HG02610 (cell line): Measurements from ENCODE around the gene RFC4.
A peak's percentile ranks its signal among the peaks of the same experiment; 100 is the strongest.
"Not testable (repeated sequence)": the region's sequence is repeated elsewhere in the genome, so short reads cannot be mapped to it uniquely, and the experiment has no call there.

Experiments
- ATAC-seq: cut with Tn5 transposase; IDR thresholded peaks from one replicate; pipeline ENCODE4 v1.9.1; 2021; ENCODE audit warnings: mild to moderate bottlenecking, moderate library complexity; ENCODE audit not compliant: unreplicated experiment

Gene RFC4

GRCh38 chr3:186806089-186807055, at the start of gene RFC4:
TSS of gene RFC4 (minus strand) at chr3:186806482. CDS start at chr3:186804713, 1,769 bp downstream.
- ATAC-seq: peak; percentile 93

GRCh38 chr3:186854954-186855353, 48.7 kb upstream of the RFC4 start:
- ATAC-seq: no peak

GRCh38 chr3:186854146-186854545, 47.9 kb upstream of the RFC4 start:
- no peak for ATAC-seq

GRCh38 chr3:186852994-186853393, 46.7 kb upstream of the RFC4 start:
- no peak for ATAC-seq

GRCh38 chr3:186851835-186852234, 45.6 kb upstream of the RFC4 start:
- not testable (repeated sequence) for ATAC-seq

GRCh38 chr3:186849374-186849975, 43.2 kb upstream of the RFC4 start:
- no peak for ATAC-seq

GRCh38 chr3:186847437-186847836, 41.2 kb upstream of the RFC4 start:
- ATAC-seq: no peak

GRCh38 chr3:186845756-186846155, 39.5 kb upstream of the RFC4 start:
- no peak for ATAC-seq

GRCh38 chr3:186844908-186845307, 38.6 kb upstream of the RFC4 start:
- ATAC-seq: no peak

- no peak for ATAC-seq
These were observed 36.8 kb upstream of the RFC4 start for GRCh38 chr3:186843039-186843432.

GRCh38 chr3:186842426-186843038, 36.2 kb upstream of the RFC4 start, which contains the start of gene ADIPOQ:
TSS of gene ADIPOQ (plus strand) at chr3:186842710. CDS start at chr3:186853059, 10,349 bp downstream.
- no peak for ATAC-seq

GRCh38 chr3:186841620-186842019, 35.3 kb upstream of the RFC4 start:
- ATAC-seq: no peak

GRCh38 chr3:186839874-186840641, 33.8 kb upstream of the RFC4 start:
- ATAC-seq: no peak

- no peak for ATAC-seq
These were observed 26.0 kb upstream of the RFC4 start for GRCh38 chr3:186832276-186832675.

- ATAC-seq: no peak
These were observed 25.5 kb upstream of the RFC4 start for GRCh38 chr3:186831798-186832197.

GRCh38 chr3:186828340-186828739, 22.1 kb upstream of the RFC4 start:
- no peak for ATAC-seq

- ATAC-seq: peak; percentile 91
These were observed 20.9 kb upstream of the RFC4 start for GRCh38 chr3:186826976-186827857.

- ATAC-seq: no peak
These were observed 20.2 kb upstream of the RFC4 start for GRCh38 chr3:186826410-186826975.

GRCh38 chr3:186825872-186826409, 19.7 kb upstream of the RFC4 start:
- no peak for ATAC-seq
